HG03342 (cell line): Measurements from ENCODE around the gene CCDC182.

ENCODE experiments used
- ATAC-seq: cut with Tn5 transposase; IDR thresholded peaks from one replicate; pipeline ENCODE4 v1.9.1; 2021; ENCODE audit warnings: mild to moderate bottlenecking, moderate library complexity; ENCODE audit not compliant: unreplicated experiment

The CCDC182 gene

GRCh38 chr17:57758654-57759053 lies 13.6 kb upstream of the CCDC182 start:
- ATAC-seq = no peak

GRCh38 chr17:57757735-57758134 lies 12.6 kb upstream of the CCDC182 start:
- no peak for ATAC-seq

GRCh38 chr17:57756951-57757350 lies 11.9 kb upstream of the CCDC182 start:
- no peak for ATAC-seq

GRCh38 chr17:57755480-57756070 lies 10.5 kb upstream of the CCDC182 start:
- ATAC-seq = no peak

GRCh38 chr17:57752031-57752905 lies 7.2 kb upstream of the CCDC182 start:
- ATAC-seq = no peak

- no peak for ATAC-seq
Observed at GRCh38 chr17:57751348-57751971, 6.4 kb upstream of the CCDC182 start.

- ATAC-seq = no peak
Observed at GRCh38 chr17:57750895-57751294, 5.8 kb upstream of the CCDC182 start.

GRCh38 chr17:57750109-57750871 lies 5.2 kb upstream of the CCDC182 start:
- no peak for ATAC-seq

- no peak for ATAC-seq
Observed at GRCh38 chr17:57749701-57750100, 4.6 kb upstream of the CCDC182 start.

GRCh38 chr17:57747221-57748017 lies 2.3 kb upstream of the CCDC182 start:
- ATAC-seq = peak; percentile 44

GRCh38 chr17:57746221-57746620 lies 1.1 kb upstream of the CCDC182 start:
- ATAC-seq = no peak

- ATAC-seq = no peak
Observed at GRCh38 chr17:57744195-57745170, 616 bp downstream of the CCDC182 start.

GRCh38 chr17:57740235-57740528 lies 4.9 kb downstream of the CCDC182 start:
- ATAC-seq = no peak

GRCh38 chr17:57739402-57740234 lies 5.5 kb downstream of the CCDC182 start:
- no peak for ATAC-seq

- ATAC-seq = no peak
Observed at GRCh38 chr17:57737450-57737849, 7.6 kb downstream of the CCDC182 start.

- no peak for ATAC-seq
Observed at GRCh38 chr17:57735707-57736106, 9.4 kb downstream of the CCDC182 start.

GRCh38 chr17:57735230-57735629 lies 9.9 kb downstream of the CCDC182 start:
- no peak for ATAC-seq

- no peak for ATAC-seq
Observed at GRCh38 chr17:57733085-57733484, 12.0 kb downstream of the CCDC182 start.

- no peak for ATAC-seq
Observed at GRCh38 chr17:57732062-57732461, 13.0 kb downstream of the CCDC182 start.
